PC-9 (cell line): ENCODE measurements around the gene FAM25C.
"Not testable (repeated sequence)": the region's sequence is repeated elsewhere in the genome, so short reads cannot be mapped to it uniquely, and the experiment has no call there.

ENCODE experiments used
- EZH2 ChIP-seq: fragments of 200-600 bp; sonication (generic); IDR thresholded peaks from 2 replicates; pipeline ENCODE4 v1.8.0; 2017; ENCODE audit warnings: antibody characterized with exemption, low read depth
- TF ChIP-seq, protein P1 (sequence below): fragments of 200-600 bp; sonication (generic); conservative IDR thresholded peaks from 2 replicates; pipeline ENCODE4 v1.6.1; 2017; ENCODE audit warnings: mixed run types, antibody characterized with exemption, mild to moderate bottlenecking, moderate library complexity

DNA sequence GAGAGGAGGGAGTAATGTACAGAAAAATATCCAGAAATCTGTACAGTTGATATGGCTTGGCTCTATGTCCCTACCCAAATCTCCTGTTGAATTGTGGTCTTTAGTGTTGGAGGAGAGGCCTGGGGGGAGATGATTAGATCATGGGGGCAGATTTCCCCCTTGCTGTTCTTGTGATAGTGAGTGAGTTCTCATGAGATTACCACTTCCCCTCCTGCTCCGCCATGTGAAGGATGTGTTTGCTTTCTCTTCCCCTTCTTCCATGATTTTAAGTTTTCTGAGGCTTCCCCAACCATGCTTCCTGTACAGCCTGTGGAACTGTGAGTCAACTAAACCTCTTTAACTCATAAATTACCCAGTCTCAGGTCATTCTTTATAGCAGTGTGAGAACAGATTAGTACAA lies 52.2 kb downstream of the FAM25C start:
- TF ChIP-seq, protein P1, sequence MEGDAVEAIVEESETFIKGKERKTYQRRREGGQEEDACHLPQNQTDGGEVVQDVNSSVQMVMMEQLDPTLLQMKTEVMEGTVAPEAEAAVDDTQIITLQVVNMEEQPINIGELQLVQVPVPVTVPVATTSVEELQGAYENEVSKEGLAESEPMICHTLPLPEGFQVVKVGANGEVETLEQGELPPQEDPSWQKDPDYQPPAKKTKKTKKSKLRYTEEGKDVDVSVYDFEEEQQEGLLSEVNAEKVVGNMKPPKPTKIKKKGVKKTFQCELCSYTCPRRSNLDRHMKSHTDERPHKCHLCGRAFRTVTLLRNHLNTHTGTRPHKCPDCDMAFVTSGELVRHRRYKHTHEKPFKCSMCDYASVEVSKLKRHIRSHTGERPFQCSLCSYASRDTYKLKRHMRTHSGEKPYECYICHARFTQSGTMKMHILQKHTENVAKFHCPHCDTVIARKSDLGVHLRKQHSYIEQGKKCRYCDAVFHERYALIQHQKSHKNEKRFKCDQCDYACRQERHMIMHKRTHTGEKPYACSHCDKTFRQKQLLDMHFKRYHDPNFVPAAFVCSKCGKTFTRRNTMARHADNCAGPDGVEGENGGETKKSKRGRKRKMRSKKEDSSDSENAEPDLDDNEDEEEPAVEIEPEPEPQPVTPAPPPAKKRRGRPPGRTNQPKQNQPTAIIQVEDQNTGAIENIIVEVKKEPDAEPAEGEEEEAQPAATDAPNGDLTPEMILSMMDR = not testable (repeated sequence)
- TF ChIP-seq EZH2 = not testable (repeated sequence)
